Hematopoietic multipotent progenitor cell (in vitro differentiated cells): Measurements from ENCODE around the gene LRRTM2. TPM values are rescaled to one million over a fixed set of nuclear protein-coding genes. Genes with fewer than 3 reads are reported as not detected.
"Not testable (repeated sequence)": the region's sequence is repeated elsewhere in the genome, so short reads cannot be mapped to it uniquely, and the experiment has no call there.

Source experiments
- DNase-seq, 3 donors: peaks; one replicate each; pipeline ENCODE4 v3.0.0-alpha.2; 2011 to 2015; ENCODE audit warnings: low read depth in 2 of 3, low spot score in 2 of 3
- total RNA-seq: library from RNA; depleted of rRNA; stranded (reverse); fragments of >200 nt; gene quantifications from one replicate; pipeline ENCODE4 v1.2.3, GENCODE V29; 2012

Gene LRRTM2
- total RNA-seq, 1 donor, result 0.27 TPM

DNA sequence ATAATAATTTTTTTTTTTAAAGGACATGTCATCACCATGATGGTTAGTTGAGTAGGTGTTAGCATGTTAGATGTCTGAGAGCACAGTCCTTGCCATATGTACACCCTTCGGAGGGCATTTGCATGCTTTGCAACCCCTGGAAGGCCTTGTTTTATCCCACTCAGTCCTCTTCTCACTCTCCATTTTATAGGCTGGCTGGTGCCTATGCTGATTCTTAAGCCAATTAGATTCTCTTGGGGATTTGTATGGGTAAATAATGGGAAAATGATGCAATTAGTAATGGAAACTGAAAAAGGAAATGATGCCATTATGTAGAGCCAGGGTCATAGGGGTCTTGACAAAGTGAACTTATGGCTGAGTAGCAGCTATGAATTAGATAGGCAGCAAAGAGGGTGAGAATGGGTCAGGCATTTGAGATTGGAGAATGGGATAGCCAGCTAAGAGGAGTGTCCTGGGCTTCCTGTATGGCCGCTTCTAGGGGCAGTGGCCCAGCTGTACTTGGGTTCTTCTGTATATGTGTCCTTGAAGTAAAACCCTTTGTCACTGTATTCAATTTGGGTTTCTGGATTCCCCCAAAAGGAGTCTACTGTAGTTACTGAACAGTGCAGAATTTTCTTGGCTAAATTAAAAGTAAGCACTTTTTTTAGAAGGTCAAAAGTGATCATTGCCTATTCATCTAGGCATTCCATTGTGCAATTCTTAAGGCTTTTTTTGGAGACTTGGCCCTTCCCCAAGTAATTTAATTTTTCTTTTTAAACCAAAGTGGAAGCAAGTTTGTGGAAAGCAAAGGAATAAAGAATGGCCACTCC lies 31.6 kb downstream of the LRRTM2 start:
- no peak for DNase-seq

DNA sequence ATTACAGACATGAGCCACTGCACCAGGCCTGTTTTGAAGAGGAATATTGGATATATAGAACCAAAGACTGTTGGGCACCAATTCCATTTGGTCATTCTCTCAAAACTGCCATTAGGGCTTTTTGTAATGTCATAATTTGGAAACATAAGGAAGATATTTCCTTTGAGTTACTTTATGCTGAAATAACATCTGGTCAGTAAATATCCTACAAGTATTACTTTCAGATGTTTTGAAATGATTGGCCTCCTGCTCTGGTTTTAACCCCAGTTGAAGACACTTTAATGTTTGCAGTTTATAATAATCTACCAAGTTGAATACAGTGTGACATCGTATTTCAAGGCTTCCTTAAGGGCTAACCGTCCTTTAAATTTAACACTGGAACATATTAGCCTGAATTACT lies 33.6 kb downstream of the LRRTM2 start:
- no peak for DNase-seq

DNA sequence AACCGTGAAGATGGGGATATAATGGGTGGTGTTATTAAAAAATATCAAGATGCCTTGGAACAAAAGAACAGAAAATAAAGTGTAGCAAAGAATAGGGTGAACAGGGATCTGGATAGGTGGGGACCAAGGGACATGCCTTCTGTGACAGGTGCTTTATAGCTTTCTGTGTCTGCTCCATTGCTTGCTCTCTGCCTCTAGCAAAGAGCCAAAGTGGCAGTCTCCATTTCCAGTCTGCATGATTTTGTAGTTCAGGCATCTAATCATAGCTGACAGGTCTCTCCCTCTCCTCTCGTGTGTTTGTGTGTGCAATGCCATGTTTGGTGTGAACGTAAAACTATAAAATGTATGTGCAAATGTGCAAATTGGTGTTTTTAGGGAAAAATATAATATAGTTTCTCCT lies 35.0 kb downstream of the LRRTM2 start:
- DNase-seq, result no peak

DNA sequence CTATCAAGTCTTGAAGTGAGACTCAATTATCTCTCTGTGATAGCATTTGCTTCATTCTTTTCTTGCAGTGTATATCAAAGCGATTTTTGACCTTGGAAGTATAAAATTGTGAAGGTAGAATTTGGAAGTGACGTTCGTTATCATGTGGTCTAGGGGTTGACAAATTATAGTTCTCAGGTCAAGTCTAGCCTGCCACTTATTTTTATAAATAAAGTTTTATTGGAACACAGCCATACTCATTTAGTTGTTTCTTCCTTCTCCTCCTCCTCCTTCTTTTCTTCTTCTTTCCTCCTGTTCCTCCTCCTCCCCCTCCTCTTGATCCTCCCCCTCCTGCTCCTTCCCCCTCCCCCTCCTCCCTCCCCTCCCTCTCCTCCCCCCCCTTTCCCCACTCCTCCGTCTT lies 38.0 kb downstream of the LRRTM2 start:
- no peak for DNase-seq

- DNase-seq, result not testable (repeated sequence)
Observed at GRCh38 chr5:138834853-138835252, 40.3 kb downstream of the LRRTM2 start.

GRCh38 chr5:138833726-138834480 lies 41.2 kb downstream of the LRRTM2 start:
- DNase-seq, result no peak

DNA sequence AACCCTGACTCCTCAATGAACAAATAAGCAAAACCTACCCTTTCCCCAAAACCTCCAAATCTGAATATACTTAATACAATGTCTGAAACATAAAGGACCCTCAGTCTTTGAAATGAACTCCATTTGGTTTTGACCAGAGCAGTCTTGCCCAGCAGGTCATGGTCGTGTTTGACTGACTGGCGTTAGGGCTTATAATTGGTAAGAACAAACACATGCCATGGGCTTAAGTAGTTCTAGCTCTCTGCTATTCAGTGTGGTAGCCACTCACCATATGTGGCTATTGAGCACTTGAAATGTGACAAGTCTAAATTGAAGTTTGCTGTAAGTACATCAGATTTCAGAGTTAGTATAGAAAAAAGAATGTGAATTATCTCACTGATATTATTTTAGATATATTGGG lies 42.1 kb downstream of the LRRTM2 start:
- DNase-seq, result no peak

DNA sequence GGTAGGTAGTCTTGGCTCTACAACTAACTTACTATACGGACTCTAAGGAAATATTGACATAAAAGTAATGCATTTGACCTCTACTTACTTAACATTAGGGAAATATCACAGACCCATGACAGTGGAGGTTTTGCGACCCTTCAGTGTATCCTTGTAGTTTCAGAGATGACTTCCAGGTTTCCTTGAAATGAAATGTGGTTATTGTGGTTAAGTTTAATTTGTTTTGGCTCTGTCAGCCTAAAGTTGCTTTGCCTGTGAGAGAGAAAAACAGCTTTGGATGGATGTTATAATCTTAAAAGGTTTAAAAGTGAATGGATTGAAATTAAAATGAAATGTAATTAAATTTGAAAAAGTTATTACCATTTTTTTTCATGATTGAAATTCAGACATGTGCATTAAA lies 42.9 kb downstream of the LRRTM2 start:
- peak in 1 of 3 donors; percentile 6 for DNase-seq

- DNase-seq, result no peak
Observed at GRCh38 chr5:138831703-138832102, 43.4 kb downstream of the LRRTM2 start.

DNA sequence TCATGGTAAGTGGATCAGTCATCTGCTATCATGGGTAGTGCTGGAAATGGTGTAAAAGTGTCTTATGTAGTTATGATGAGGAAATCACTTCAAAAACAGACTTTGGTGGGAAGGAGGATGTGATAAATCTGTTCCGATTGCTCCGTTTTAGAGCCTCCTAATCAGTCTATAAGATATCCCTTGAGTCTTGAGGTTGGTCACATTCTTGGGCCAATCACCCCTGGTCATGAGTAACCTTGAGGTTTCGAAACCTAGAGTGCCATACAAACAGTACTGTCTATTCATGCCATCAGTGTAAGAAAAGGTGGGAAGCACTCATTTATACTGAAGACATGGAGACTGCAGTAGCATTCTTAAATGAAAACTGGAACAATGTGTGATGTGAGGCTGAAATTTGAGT lies 45.8 kb downstream of the LRRTM2 start:
- no peak for DNase-seq

DNA sequence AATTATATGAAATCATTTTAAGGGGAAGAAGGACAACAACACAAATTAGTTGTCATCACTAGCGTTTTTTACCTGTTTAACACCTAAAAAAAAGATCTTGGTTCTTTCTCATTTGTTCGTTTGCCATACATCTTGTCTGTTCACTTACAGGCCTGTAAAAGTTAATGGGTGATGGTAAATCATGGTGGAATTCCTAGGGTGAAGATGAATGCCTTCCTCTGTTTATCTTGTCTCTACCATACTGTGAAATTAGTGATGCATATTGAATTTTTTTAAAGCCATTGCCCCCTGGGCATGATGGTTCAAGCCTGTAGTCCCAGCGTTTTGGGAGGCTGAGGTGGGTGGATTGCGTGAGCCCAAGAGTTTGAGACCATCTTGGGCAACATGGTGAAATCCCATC lies 46.6 kb downstream of the LRRTM2 start:
- no peak for DNase-seq

- DNase-seq, result peak in 1 of 3 donors; percentile 26
Observed at GRCh38 chr5:138824924-138825863, 49.9 kb downstream of the LRRTM2 start.

DNA sequence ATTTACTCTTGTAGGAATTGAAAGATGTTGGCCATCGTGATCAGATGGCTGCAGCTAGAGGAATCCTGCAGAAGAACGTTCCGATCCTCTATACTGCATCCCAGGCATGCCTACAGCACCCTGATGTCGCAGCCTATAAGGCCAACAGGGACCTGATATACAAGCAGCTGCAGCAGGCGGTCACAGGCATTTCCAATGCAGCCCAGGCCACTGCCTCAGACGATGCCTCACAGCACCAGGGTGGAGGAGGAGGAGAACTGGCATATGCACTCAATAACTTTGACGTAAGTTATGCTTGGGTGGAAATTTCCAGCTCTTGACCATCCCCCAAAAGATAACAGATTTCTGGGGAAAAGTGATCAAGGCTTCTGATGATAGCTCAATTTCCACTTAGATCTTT lies 50.6 kb downstream of the LRRTM2 start:
- DNase-seq, result no peak

DNA sequence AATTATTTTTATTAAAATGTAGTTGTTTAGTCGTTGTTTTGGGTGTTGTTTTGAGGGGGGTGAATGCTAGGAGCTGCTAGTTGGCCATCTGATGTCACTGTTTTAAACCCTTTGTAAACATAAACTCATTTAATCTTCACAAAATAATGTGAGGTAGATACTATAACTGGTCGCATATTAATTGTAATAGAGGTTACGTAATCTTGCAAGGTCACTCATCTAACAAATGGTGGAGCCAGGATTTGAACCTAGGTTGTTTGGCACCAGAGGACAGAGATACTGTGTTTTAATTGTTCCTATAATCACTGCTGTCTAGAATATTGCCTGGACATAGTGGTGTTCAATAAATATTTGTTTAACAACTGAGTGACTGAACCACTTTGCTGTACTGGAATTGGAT lies 54.4 kb downstream of the LRRTM2 start:
- no peak for DNase-seq

- DNase-seq, result no peak
Observed at GRCh38 chr5:138819081-138819480, 56.1 kb downstream of the LRRTM2 start.

Other genes with a start within 250 kb of the LRRTM2 start
- 141 TPM for gene CTNNA1, start 121.9 kb downstream of the LRRTM2 start, total RNA-seq